K562 (cell line): Measurements from ENCODE around the gene KLB. TPM values are rescaled to one million over a fixed set of nuclear protein-coding genes. Genes with fewer than 3 reads are reported as not detected.

Experiments
- BDP1 ChIP-seq: IDR thresholded peaks from 3 replicates; pipeline ENCODE4 v1.6.1; 2011; ENCODE audit not compliant: insufficient read length, insufficient read depth
- BRCA1 ChIP-seq, 2 experiments: fragments of 450-650 bp in 1 of 2; sonication (generic) in 1 of 2; formaldehyde crosslinking in 1 of 2; IDR thresholded peaks; 2 replicates each; pipeline versions ENCODE4 v1.5.0 to v1.6.1; 2017 to 2020; ENCODE audit warnings: mild to moderate bottlenecking in 1 of 2, missing genetic modification reagents in 1 of 2
- E2F6 ChIP-seq, 2 experiments: IDR thresholded peaks; 2 replicates each; pipeline ENCODE4 v1.6.1; 2011; ENCODE audit warnings: borderline replicate concordance in 1 of 2, control low read depth in 1 of 2, low read depth in 1 of 2, low read length in 1 of 2, mild to moderate bottlenecking in 1 of 2, mixed read lengths in 1 of 2, moderate library complexity in 1 of 2; ENCODE audit not compliant: insufficient read depth in 1 of 2, insufficient read length in 1 of 2, poor library complexity in 1 of 2, severe bottlenecking in 1 of 2; ENCODE audit errors: extremely low read depth in 1 of 2
- ETV1 ChIP-seq: fragments of 450-650 bp; conservative IDR thresholded peaks from 2 replicates; pipeline ENCODE4 v1.6.1; 2016; ENCODE audit warnings: missing genetic modification characterization, control low read depth, low read depth, missing compliant biosample characterization
- PHB ChIP-seq: fragments of 250-450 bp; sonication (Bioruptor Pico); IDR thresholded peaks from 2 replicates; pipeline ENCODE4 v1.5.0; 2021
- RREB1 ChIP-seq: fragments of 250-450 bp; sonication (Bioruptor Pico); IDR thresholded peaks from 2 replicates; pipeline ENCODE4 v1.4.0; 2020
- SMARCE1 ChIP-seq: fragments of 450-650 bp; IDR thresholded peaks from 2 replicates; pipeline ENCODE4 v1.7.1; 2016; ENCODE audit warnings: mild to moderate bottlenecking
- TAL1 ChIP-seq: fragments of 450-650 bp; IDR thresholded peaks from 2 replicates; pipeline ENCODE4 v1.6.1; 2016; ENCODE audit warnings: mild to moderate bottlenecking
- WHSC1 ChIP-seq: IDR thresholded peaks from one replicate; pipeline ENCODE4 v1.6.1; 2012; ENCODE audit warnings: low read length, control low read depth, inconsistent platforms
- ZBTB17 ChIP-seq: fragments of 450-650 bp; formaldehyde crosslinking; IDR thresholded peaks from 2 replicates; pipeline ENCODE4 v1.4.0; 2020; ENCODE audit warnings: mild to moderate bottlenecking
- ZBTB33 ChIP-seq: sonication (generic); formaldehyde crosslinking; IDR thresholded peaks from 2 replicates; pipeline ENCODE4 v1.8.1; 2023; ENCODE audit warnings: mild to moderate bottlenecking, missing genetic modification reagents
- ZEB2 ChIP-seq: fragments of 450-650 bp; IDR thresholded peaks from 2 replicates; pipeline ENCODE4 v1.6.1; 2016
- ZNF324 ChIP-seq: fragments of 250-450 bp; sonication (Bioruptor Pico); IDR thresholded peaks from 2 replicates; pipeline ENCODE4 v1.4.0; 2020; ENCODE audit warnings: mild to moderate bottlenecking
- ZNF696 ChIP-seq: fragments of 250-450 bp; sonication (Bioruptor Pico); conservative IDR thresholded peaks from 2 replicates; pipeline ENCODE4 v1.4.0; 2020; ENCODE audit warnings: mild to moderate bottlenecking, moderate library complexity
- ZSCAN29 ChIP-seq: fragments of 450-650 bp; IDR thresholded peaks from 2 replicates; pipeline ENCODE4 v1.6.1; 2017
- polyA plus RNA-seq, 8 experiments: library from polyadenylated mRNA; depleted of rRNA in 4 of 8; stranded (reverse) in 5 of 8; unstranded in 3 of 8; fragments of >200 nt; fragmentation: Nextera tagmentation in 2 of 8; fragmentation: Illumina TruSeq in 1 of 8; extraction: Ambion mirVana in 2 of 8; extraction: Trizol in 1 of 8; gene quantifications; 2 replicates each; pipeline versions ENCODE4 v1.2.1 to v1.2.3, GENCODE V29; 2011 to 2014; ENCODE audit warnings: inconsistent platforms in 1 of 8, missing spikeins in 1 of 8
- total RNA-seq, 7 experiments: library from RNA; depleted of rRNA in 6 of 7; stranded (reverse); fragments of >200 nt in 6 of 7; fragmentation: Illumina TruSeq in 2 of 7; extraction: Trizol in 2 of 7; gene quantifications; 2 replicates each; pipeline versions ENCODE4 v1.2.1 to v1.2.3, GENCODE V29; 2011 to 2021; ENCODE audit warnings: low replicate concordance in 1 of 7
- TF ChIP-seq, protein P1 (sequence below): fragments of 250-450 bp; sonication (Bioruptor Pico); IDR thresholded peaks from 2 replicates; pipeline ENCODE4 v1.4.0; 2020
- TF ChIP-seq, protein P2 (sequence below): fragments of 250-450 bp; sonication (Bioruptor Pico); IDR thresholded peaks from 2 replicates; pipeline ENCODE4 v1.4.0; 2020; ENCODE audit warnings: borderline replicate concordance

KLB gene
- total and polyA plus RNA-seq, 9 of the 15 experiments (the other 6 are each of a cell fraction or from before 2014, with no cell fraction given) = 0.04 to 0.13 TPM; not detected in 7

DNA sequence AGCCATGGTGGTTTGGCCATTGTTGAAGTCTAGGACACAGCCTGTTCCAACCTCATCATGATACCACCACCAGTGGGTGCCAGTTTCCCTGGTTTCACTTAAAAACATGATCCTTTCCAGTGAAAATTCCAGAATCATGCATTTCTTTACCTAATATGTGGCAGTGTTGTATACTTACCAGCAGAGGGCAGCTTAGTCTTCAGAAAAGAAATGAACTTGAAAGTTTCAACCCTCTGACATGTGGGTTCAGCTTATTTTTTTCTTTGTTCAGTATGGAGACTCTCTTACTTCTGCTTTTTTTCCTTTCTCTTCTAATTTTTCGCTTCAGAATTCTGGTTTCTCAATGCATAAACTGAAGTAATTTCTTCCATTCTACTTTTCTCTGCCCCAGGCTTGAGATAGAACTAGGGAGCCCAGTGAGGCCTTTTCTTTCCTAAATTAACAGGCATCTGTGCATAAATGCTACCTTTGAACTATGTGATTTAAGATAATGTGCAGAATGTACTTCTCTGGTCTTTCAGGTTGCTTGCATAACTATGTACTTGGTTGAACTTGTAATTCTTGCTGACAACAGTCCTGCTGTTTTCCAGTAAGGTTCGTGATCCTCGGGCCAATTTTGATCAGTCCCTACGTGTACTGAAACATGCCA, 62.8 kb downstream of the KLB start (continued):
- TF ChIP-seq RREB1 (no peak), SMARCE1 (no peak), ZBTB17 (CRISPR knock-in tag) (no peak), BRCA1 (IDR thresholded peaks at IDR 0.05) (no peak), BRCA1 (CRISPR knock-in tag; IDR thresholded peaks at IDR 0.05) (no peak), E2F6 (IDR thresholded peaks at IDR 0.05; ENCODE audit: borderline replicate concordance in 1 of 2, extremely low read depth in 1 of 2, insufficient read depth in 1 of 2, insufficient read length in 1 of 2, low read depth in 1 of 2, low read length in 1 of 2, poor library complexity in 1 of 2, severe bottlenecking in 1 of 2) (no peak), ZNF324 (CRISPR knock-in tag) (no peak), ZNF696 (CRISPR knock-in tag) (no peak), TAL1 (no peak), ETV1 (tag) (no peak), BDP1 (no peak), ZEB2 (no peak), ZBTB33 (CRISPR knock-in tag) (no peak), PHB (CRISPR knock-in tag) (no peak), WHSC1 (no peak), ZSCAN29 (no peak)
- TF ChIP-seq, protein P1, sequence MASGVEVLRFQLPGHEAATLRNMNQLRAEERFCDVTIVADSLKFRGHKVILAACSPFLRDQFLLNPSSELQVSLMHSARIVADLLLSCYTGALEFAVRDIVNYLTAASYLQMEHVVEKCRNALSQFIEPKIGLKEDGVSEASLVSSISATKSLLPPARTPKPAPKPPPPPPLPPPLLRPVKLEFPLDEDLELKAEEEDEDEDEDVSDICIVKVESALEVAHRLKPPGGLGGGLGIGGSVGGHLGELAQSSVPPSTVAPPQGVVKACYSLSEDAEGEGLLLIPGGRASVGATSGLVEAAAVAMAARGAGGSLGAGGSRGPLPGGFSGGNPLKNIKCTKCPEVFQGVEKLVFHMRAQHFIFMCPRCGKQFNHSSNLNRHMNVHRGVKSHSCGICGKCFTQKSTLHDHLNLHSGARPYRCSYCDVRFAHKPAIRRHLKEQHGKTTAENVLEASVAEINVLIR (CRISPR knock-in tag) = no peak
- TF ChIP-seq, protein P2, sequence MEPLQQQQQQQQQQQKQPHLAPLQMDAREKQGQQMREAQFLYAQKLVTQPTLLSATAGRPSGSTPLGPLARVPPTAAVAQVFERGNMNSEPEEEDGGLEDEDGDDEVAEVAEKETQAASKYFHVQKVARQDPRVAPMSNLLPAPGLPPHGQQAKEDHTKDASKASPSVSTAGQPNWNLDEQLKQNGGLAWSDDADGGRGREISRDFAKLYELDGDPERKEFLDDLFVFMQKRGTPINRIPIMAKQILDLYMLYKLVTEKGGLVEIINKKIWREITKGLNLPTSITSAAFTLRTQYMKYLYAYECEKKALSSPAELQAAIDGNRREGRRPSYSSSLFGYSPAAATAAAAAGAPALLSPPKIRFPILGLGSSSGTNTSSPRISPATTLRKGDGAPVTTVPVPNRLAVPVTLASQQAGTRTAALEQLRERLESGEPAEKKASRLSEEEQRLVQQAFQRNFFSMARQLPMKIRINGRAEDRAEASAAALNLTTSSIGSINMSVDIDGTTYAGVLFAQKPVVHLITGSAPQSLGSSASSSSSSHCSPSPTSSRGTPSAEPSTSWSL = no peak
